ENCODE data around the gene CHI3L1.

Gene CHI3L1

DNA sequence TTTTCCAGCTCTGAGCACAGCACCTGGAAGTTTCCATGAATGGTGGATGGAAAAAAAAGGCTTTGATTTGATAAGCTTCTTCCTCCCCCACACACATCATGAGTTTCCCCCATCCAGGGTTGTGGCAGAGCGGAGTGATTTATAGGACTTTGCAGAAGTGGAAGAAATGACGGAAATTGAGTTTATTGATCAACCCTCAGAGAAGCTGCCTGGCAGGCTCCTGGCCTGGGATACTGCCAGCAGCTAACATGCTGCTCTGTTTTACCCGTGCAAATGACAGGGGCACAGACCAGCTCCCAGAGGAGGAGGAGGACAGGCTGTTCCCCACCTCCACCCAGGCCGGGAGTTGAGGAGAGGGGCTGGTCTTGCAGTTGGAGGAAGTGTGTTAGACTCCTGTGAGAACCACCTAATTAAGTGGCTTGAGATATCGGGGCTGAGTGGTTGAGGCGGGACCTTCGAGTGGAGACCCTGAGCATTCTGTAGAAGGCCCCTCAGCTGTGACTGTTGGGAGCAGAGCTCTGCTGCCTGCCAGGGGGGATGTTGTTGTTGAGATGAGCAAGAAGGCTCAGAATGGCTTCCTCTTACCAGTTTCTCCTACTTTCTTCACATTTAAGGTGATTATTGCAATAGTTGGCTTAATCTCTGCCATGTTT is 37.2 kb downstream of the CHI3L1 start:
- DNase-seq = no peak

DNA sequence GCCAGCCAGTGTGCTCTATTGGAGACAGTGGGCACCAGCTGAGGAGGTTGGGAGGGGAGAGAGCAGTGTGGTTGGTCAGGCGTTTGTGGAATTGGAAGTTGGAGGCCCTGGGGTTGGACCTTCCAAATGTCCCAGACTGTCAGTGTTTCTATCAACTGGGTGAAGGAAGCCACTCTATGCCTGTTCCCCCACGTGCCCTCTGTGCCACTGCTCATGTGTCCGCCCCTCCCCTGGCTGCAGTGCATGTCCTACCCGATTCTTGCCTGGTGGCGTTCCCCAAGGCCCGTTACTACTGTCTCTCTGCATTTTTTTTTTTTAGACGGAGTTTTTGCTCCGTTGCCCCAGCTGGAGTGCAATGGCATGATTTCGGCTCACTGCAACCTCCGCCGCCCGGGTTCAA is 37.9 kb downstream of the CHI3L1 start:
- DNase-seq = no peak

DNA sequence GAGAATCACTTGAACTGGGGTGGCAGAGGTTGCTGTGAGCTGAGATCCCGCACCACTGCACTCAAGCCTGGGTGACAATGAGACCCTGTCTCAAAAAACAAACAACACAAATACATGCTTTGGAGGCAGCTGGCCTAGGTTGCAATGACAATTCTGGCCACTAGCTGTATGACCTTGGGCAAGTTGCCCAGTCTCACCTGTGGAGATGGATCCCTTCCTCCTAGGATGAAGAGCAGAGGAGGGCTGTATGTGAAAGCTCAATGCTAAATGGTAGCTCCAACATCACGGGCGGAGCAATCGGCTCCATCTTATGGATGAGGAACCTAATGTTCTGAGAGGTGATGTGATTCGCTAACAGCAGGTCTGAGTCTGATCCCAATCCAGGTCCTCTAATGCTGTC is 38.4 kb downstream of the CHI3L1 start:
- no peak for DNase-seq

DNA sequence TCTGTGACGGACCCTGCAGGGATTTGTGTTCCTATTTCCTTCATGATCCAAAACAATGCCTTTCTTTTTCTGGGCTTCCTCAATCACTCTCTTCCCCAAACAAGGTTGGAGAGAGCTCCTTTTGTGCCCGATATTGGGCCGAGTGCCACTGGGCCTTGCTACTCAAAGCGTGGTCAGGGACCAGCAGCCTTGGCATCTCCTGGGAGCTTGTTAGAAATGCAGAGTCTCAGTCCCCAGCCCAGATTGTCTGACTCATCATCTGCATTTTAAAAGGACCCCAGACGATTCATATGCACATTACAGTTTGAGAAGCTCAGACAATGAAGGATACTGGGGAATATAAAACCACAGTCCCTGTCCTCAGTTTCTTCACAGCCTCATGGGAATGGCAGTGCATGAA is 39.1 kb downstream of the CHI3L1 start:
- DNase-seq = no peak

DNA sequence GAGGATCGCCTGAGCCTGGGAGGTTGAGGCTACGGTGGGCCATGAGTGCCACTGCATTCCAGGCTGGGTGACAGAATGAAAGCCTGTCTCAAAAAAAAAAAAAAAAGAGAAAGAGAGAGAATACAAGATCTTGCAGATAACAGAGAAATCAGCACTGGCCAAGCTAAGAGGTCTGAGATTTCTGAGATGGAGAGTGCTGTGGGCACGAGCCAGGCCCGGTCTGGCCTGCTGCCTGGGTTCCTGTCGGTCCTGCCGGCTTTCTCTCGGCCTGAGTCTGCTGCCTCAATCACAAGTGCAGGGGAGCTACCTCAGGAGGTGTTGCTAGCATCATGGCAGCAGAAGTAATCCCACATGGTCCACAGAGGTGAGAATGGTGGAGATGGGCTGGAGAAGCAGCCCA is 40.0 kb downstream of the CHI3L1 start:
- no peak for DNase-seq

DNA sequence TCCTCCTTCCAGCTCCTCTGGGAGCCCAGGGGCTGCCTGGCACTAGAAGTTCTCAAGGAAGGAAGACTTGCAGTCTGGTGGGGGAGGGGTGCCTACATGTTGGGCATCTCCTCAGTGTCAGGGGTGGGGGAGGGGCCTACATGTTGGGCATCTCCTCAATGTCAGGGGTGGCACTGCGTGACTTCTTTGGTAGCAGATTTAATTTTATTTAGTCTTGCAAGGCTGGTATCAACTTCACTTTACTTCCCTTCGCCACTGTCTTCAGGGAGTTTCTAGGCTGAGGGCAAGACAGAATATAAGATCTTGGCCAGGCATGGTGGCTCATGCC is 40.5 kb downstream of the CHI3L1 start:
- no peak for DNase-seq

DNA sequence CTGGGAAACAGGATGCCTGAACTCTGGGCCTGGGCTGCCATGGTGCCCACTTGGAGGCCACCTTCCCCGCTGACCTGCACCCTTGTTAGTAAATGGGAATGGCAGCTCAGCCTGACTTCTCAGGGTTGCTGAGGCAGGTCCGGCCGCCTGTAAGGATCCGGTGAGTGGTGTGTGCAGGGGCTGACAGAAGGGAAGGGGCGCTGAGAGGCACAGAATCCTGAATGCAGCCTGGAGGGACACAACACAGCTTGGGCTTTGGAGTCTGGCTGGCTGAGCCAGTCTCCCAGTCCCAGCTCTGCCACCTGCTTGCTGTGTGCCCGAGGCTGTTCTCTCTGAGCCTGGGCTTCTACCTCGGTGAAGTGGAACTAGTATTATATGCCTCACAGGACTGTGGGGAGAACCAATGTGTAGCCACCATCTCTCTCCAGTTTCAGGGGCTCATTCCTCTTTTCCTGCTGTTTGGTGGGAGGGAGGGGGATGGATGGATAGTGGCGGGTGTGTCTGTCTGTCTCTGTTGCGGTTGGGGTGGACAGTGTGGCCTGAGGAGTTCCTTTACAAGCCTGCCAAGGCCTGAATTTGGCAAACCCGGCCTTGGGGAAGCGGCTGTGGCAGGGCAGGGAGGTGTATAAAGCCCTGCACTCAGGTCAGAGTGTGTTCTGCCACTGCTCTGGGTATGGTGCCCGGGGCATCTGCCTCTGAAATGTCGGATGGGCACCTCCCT is 41.0 kb downstream of the CHI3L1 start:
- no peak for DNase-seq

DNA sequence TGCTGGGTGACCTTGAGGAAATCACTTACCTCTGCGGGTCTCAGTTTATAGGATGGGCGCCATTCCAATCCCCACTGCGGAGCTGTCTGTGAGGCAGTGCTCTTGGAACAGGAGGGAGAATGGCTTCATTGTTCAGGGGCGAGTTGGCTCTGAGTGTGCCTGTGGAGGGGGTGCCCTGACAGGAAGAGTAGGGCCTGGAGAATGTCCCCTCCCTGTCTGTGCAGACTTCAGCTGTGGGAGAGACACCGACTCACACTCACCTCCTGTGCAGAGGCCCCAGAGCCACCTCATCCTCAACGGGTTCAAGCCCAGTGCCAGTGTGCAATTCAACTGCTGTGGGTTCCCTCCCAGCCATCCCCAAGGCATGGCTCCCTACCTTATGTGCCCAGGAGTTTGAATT is 41.8 kb downstream of the CHI3L1 start:
- no peak for DNase-seq

DNA sequence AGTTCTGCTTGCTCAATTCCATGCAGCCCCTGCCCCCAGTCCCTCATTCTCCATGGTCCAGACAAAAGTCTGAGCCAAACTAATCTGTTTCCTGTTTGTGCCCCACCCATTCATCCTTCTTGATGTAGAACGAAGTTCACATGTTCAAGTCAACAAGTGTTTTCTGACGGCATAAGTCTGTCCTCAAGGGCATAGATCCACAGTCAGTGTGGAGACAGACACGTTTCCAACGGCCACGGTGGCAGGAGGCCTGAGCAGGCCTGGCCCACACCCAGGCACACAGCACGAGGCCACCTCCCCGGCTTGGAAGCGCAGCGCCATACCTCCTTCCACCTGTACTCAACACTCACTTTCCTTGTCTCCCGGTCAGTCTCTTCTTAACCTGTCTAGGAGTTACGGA is 42.9 kb downstream of the CHI3L1 start:
- DNase-seq = no peak

DNA sequence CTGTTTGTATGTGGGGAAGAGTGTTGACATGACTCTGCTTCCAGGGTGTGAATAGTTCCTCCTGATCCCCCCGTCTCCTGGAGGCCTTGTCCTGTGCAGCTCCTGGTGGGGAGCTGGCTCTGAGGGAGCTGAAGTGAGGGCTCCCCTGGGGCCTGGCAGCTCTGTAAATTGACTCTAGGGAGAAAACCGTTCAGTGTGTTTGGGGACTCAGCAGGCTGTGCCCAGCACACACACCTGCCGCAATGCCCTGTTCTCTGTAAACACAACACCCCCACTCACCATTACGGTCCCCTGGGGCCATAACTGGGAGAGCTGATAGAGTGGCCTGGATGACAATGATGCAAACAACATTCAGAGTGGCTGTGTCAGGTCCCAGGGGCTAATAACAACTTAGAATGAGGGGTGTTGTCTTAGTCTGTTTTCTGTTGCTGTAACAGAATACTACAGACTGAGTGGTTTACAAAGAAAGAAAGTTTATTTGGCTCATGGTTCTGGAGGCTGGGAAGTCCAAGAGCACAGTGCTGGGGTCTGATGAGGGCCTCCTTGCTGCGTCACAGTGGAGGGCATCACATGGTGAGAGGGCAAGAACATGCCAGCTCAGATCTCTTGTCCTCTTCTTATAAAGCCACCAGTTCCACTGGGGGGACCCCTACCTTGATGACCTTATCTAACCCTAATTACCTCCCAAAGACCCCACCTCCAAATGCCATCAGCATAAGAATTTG is 43.7 kb downstream of the CHI3L1 start:
- DNase-seq = no peak

DNA sequence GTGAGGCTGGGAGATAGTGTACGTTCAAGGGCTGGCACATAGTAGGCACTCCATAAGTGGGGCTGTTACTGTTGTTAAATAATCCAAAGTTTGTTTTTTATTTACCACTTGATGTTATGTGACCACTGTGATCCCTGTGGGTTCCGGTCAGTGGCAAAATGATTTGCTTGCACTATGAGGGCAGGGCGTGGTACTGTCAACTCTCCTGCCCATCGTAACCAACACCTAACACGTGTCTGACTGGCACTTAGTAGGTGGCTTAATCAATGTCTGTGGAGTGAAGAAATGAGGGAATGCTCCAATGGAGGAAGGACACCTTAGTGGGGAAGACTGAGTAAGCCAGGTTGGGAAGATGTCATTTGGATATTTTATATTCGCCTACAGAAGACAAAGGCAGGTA is 44.4 kb downstream of the CHI3L1 start:
- DNase-seq = no peak

DNA sequence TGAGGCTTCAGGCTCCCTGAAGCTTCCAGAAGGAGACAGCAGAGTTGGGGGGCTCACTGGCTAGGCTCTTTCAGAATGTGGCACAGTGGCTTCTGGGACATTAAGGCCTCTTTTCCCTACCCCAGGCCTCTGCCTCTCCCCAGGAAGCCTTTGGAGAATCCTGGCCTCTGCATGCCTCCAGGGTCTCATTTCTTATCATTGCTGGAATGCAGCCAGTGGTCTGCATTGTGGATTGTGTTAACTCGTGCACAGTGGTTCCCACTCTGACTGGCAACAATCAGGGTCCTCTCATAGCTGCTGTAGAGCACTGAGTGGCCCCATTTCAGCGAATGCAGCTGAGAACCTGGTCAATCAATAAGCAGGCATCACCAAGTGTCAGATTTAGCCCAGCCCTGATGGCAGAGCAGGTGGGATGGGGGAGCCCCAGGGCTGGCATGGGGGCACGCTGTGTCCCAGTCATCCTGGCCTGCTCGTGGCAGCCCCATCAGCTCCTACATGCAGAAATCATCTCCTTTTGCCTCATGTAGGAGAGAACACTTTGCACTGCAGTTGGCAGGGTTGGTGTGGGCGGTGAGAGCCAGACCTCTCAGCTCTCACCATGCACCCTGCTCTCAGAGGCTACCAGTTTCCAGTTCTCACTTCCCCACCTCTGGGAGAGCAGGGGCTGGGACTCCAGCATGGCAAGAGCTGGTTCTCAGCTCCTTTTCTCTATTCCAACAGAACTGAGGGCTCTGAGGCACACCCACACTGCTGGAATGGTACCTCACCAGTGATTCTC is 45.6 kb downstream of the CHI3L1 start:
- no peak for DNase-seq

DNA sequence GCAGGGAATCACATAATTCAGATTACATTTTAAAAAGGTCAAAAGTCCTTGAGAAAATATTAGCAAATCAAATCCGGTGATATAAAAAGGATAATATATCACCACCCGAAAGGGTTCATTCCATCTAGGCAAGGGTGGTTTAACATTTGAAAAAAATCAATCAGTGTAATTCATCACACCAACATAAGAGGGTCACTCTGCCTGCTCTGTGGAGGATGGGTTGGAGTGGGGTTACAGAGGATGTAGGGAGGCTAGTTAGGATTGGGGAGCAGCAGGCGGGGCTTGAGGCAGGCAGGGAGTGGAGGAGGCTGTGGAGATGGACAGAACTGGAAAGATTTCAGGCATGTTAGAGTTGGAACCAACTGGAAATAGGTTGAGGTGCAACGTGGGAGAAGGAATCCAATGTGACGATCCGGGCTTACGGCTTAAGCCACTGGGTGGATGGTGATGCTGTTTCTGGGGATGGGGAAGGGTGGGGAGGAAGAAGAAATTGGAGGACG is 46.5 kb downstream of the CHI3L1 start:
- no peak for DNase-seq

DNA sequence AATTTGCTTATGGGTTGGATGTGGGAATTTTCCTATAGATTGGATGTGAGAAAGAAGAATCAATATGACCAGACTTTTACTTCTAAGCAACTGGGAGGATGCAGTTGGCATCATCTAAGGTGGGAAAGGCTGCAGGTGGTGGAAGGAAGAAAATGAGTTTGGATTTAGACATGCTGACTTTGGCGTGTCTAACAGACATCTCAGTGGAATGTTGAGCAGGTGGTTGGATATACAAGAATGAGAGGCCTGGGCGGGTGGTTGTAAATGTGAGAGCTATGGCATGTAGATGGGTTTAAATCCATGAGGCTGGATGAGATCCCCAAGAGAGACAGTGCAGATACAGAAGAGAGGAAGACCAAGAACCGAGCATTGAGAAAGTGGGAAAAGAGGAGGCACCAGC is 48.4 kb downstream of the CHI3L1 start:
- DNase-seq = no peak

DNA sequence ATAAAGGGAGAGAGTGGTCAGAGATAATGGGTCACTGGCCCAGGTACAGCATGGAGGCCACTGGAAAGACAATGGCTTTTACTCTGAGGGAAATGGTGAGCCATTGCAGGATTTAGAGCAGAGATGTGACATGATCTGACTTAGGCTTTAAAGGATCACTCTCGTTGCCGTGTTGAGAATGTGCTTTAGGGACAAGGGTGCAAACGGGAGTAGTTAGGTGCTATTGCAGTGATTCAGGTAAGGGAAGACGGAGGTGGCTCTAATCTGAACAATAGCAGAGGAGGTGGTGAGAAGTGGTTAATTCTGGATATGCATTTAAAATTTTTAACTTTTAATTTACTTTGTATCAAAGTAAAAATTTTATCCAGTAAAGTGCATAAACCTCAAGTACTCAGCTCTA is 49.2 kb downstream of the CHI3L1 start:
- no peak for DNase-seq

DNA sequence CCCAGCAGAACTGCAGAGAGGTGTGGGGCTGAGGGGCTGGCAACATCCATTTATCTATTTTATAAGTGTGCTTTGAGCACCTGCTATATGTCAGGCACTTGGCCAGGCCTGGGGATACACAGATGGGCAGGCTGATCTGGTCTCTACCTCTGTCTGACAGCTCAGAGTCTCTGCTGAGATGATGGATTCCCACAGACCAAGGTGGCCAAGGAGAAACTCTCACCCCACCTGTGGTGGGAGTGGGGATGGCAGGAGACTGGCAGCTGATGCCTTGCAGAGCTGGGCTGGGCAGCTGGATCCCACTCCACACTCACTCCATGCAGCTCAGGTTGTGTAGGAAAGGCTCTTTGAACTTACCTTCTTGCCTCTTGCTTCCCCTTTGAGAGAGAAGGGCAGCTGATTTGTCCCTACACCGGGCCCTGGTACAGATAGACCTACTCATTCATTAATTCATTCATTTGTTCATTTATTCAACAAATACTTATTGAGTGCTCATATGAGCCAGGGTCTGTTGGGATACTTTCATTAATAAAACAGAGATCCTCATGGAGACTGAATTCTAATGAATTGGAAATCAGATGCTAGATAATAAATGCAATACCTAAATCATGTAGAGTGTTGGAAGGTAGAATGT is 50.0 kb downstream of the CHI3L1 start:
- DNase-seq = no peak

DNA sequence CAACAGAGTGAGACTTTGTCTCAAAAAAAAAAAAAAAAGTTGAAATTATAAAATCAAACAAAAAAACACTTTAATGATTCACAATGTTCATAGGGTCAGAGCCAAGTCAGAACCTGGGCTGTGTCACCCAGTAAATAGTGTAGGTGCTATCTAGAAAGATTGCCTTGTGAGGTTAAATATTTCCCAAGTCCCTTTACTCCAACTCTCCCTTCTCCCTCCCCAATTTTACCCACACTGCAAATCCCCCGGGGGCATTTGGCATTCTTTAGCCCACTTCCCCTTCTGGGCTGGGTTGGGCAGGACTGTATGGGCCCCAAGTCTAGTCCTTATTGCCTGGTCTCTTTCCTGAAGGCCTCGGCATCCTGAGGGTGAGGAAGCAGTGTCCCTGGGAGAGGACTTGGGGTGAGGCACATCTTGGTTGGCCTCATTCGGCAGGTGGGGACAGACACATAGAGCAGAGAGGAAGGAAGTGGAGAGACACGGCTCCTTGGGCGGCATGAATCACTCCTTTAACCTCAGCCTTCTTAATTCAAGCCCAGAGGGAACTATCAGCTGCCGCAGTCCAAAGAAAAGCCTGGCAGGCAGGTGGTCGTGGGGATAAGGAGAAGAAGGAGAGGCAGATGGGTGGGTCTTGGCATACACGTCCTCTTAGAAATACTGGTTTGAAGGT is 50.7 kb downstream of the CHI3L1 start:
- no peak for DNase-seq

DNA sequence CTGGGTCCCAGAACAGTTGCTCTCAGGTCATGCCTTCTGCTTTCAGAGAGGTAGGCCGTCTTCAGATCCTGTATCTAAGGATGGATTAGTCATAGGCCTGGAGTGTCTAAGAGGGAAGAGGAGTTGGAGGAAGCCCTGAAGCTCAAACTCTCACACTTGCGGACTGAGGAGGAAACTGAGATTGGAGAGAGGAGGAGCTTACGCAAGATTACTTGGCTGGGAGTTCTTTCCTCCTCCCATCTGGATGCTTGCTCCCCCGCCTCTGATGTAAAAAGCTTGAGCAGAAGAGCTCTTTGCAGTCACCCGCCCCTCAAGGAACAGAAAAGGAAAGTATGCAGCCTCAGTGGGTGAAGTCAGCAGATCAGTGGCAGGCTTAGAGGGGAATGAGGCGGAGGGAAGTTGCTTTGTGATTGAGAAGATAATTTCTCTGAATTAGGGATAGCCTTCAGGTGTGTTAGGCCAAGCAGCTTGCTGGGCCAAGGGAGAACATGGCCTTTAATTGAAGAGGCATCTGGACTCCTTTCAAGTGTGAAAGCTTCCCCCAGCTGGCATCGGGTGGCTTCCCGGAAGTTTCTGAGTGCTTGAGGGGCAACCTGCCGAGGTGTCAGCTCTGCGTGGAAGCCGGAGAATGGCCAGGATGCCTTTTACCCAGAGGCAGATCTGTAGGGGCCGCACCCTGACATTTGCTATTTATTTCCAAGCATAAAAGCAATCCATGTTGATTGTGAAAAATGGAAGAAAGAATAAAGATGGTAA is 52.4 kb downstream of the CHI3L1 start:
- DNase-seq = no peak

DNA sequence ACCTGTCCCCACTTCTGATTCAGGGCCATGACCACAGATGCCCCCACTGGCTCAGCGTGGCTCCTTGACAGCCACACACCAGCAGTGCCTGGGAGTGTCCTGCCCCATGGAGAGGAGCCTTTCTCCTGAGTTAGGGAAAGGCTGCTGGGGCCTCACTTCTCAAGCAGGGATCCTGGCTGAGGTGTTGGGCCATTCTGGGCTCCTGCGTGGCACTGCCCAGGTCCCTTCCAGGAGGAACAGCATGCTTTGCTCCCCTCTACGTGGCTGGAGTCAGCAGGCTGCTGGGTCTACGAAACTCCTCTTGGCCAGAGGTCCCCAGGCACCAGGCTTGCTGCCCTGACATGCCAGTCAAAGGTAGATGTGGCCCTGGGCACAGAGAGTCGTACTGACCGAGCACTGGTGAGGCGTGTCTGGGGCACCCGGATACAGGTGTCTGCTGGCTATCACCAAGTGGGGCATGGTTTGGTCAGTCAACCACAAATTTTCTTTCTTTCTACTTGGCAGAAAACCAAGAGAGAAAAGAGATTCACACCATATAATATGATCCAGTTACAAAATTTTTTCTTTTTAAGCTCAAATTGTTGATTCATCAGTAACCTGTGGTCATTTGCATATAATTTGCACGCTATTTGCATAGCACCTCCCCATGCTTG is 54.8 kb downstream of the CHI3L1 start:
- no peak for DNase-seq

DNA sequence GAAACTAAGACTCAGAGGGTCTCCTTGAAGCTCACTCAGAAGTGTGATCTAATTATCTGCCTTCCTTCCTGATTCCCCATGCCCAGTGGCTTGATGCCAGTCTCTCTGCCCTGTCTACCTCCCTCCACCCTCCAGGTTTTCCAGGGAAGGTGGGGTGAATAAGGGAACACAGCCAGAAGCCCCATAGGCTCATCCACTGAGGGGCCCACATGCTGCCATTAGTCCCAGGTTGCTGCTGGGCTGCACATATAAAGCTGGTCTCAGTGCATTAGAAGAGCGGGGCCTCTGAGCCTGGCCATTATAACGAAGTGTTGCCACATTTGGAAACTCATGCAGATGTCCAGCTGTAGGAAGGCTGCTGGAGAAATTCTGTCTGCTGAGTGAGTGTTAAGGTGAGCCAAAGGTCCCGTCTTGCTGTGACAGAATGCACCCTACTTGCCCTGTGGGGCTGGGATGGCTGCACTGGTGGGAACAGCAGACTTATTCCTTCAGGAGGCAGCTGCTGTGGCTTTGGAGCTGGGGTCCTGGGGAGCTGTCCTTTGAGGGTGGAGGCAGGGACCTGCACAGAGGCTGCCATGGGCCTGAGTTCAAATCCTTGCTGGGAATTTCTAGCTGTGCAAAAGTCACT is 56.0 kb downstream of the CHI3L1 start:
- no peak for DNase-seq
